GM12865 (cell line): Measurements from ENCODE around the gene SORL1.

Experiments used
- DNase-seq: peaks from one replicate; pipeline ENCODE4 v3.0.0; 2010; ENCODE audit warnings: low read depth
- H3K4me3 ChIP-seq: 2 replicates; pipeline ENCODE4 v1.5.1; 2011; ENCODE audit warnings: mild to moderate bottlenecking, low read depth, low read length, control low read depth
- TF ChIP-seq, protein P1 (sequence below): IDR thresholded peaks from 2 replicates; pipeline ENCODE4 v1.5.1; 2011; ENCODE audit warnings: low read length, control low read depth, low read depth, inconsistent platforms; ENCODE audit not compliant: insufficient read depth; ENCODE audit errors: missing control alignments

Gene SORL1

DNA sequence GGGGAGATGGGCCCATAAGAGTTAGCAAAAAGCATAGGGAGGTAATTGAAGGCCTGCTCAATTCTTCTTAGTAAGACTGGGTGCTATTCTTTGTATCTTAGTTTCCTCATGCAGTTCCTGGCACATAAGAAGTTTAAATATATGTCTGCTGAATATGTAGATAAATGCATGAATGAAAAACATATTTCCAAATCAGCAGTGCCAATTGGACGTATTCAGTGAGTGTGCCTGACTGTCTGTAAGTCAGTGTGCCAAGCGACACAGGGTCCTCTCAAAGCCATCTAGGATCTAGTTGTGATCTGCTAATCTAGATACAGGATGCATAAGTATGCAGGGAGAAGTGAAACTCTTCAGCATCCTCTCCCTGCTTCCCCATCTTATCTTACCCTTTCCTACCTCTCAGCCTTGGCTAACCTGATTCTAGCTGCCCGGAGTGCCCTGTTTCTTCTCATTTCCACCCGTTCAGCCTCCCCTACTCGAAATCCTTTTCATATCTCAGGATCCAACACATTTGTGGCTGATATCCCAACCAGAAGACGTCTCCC lies 91.8 kb downstream of the SORL1 start:
- DNase-seq = no peak
- H3K4me3 ChIP-seq = no peak overlapping the region
- TF ChIP-seq, protein P1, sequence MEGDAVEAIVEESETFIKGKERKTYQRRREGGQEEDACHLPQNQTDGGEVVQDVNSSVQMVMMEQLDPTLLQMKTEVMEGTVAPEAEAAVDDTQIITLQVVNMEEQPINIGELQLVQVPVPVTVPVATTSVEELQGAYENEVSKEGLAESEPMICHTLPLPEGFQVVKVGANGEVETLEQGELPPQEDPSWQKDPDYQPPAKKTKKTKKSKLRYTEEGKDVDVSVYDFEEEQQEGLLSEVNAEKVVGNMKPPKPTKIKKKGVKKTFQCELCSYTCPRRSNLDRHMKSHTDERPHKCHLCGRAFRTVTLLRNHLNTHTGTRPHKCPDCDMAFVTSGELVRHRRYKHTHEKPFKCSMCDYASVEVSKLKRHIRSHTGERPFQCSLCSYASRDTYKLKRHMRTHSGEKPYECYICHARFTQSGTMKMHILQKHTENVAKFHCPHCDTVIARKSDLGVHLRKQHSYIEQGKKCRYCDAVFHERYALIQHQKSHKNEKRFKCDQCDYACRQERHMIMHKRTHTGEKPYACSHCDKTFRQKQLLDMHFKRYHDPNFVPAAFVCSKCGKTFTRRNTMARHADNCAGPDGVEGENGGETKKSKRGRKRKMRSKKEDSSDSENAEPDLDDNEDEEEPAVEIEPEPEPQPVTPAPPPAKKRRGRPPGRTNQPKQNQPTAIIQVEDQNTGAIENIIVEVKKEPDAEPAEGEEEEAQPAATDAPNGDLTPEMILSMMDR = no peak

DNA sequence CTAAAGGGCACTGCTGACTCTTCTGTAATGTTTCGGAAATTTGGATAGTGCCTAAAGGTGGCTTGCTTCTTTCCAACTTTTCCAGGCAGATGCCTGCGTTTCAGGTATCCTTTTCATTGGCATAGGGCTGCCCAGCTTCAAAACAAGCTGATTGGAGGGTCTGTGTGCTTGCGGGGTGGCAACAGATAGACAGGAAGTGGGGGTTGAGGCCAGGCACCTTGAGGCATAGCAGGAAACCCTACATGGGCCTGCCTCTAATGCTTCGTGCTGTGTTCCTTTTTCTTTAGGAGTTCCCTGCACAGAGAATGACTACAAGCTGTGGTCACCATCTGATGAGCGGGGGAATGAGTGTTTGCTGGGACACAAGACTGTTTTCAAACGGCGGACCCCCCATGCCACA lies 92.8 kb downstream of the SORL1 start:
- TF ChIP-seq, protein P1 = no peak
- no peak overlapping the region for H3K4me3 ChIP-seq
- no peak for DNase-seq

DNA sequence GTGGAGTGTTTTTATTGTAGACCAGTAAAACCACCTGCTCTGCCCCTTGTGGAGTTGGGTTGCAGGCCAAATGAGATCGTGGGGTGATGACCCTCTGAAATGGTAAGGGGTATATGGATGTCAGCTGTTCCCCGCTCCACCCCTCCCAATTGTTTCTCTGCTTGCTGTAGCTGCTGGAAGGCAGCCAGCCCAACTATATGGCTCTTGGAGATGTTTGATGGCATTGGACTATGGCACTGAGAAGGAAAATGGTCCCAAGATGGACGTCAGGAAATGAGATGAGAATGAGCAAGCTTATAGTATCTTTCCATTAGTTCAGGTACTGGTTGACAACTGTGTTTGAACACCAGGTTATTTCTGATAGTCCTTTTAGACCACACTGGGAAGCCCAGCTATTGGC lies 95.5 kb downstream of the SORL1 start:
- TF ChIP-seq, protein P1 = no peak
- no peak for DNase-seq
- no peak overlapping the region for H3K4me3 ChIP-seq

DNA sequence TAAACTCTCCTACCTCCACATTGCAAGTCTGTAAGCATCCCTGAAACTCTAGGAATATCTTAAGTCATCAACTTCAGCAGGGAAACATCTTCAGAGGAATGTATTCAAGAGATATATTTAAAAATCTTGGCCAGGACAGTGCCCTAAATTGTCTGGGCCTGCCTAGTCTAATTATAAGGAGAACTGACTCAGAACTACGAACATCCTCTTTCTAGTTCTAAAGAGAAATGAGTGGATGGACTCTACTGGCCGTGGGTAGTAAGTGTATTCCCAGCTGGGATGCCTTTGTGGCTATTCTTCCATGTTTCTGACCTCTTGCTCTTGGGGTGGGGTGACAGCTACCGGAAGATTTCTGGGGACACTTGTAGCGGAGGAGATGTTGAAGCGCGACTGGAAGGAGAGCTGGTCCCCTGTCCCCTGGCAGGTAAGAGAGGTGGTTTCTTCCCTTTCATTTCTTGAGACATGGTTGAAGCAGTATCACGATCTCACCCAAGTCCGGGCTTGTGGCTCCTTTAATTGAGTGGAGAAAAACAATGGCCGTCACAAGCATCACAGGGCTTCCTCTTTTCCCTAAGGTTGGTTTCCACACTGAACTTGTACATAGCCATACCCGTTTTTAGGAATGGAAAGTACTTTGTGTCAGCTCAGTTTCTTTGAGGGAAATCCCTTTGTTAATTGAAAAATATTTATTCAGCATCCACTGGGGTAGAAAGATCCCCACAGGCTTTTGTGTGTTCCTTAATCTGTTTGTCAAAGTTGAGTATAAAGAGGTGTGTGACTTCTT lies 98.3 kb downstream of the SORL1 start:
- H3K4me3 ChIP-seq = no peak overlapping the region
- DNase-seq = no peak
- TF ChIP-seq, protein P1 = no peak

DNA sequence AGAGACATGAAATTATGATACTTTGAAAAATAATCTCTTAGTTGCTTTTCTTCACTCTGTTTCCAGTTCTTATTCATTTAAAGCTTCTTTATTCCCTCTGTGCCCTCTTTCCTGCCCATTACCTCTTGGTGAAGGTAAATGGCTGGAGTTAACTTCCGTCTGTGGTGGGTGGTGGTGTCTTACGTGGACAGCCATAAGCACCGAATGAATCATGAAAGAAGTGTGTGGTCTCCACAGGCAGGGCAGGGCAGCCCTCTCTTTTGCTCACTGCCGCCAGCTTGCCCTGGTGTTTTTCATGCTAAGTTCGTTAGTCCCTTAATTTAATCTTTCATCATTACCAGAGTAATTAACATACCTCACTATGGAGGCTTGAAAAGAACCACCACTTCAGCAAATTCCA lies 99.3 kb downstream of the SORL1 start:
- H3K4me3 ChIP-seq = no peak overlapping the region
- DNase-seq = no peak
- TF ChIP-seq, protein P1 = no peak

DNA sequence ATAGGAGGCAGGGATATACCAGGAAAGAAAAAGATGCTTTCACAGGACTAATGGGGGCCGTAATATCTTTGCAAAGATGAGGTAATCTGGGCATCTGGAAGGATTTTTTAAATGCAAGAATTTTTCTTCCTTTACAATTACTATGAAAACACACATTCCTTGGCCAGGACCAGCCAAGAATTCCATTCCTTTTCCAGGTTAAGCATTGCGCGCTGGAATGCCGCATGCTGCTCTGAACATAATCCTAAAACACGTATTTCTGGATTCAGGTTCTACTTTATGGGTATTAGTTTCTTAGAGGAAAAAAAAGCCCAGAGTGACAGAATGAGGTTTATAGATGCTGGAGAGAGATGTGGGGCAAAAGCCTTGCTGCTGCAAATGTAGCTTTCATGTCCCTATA lies 100.0 kb downstream of the SORL1 start:
- TF ChIP-seq, protein P1 = no peak
- no peak overlapping the region for H3K4me3 ChIP-seq
- no peak for DNase-seq

DNA sequence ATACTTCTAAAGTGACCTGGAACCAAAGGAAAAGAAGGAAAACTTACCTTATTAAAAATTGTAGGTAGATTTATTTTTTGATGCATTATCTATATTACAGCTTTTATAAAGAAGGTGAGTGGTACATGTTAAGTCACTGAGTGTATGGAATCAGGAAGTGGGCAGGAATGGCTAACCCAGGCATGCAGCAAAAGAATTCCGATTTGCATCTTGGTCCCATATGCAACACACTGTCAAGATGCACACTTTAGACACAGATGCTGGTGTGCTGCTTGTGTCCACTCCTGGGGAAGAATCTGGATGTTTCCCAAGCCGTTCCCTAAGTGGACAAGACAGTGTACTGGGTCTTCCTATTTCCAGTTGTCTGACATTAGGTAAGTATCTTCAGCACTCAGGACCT lies 100.5 kb downstream of the SORL1 start:
- H3K4me3 ChIP-seq = no peak overlapping the region
- TF ChIP-seq, protein P1 = no peak
- DNase-seq = no peak
